H1 (cell line): ENCODE data around the gene AGT. TPM values are rescaled to one million over a fixed set of nuclear protein-coding genes. Genes with fewer than 3 reads are reported as not detected.

ENCODE experiments used
- CTCF ChIA-PET: fragments of 300-600 bp; sonication (Branson Sonifier 250); formaldehyde crosslinking; loops from one replicate; lab custom pipeline; 2021; ENCODE audit not compliant: partially characterized antibody; lab: Charles Lee
- POLR2A ChIA-PET: fragments of 300-600 bp; sonication (Branson Sonifier 250); formaldehyde crosslinking; loops from one replicate; lab custom pipeline; 2021; ENCODE audit warnings: inconsistent platforms; ENCODE audit not compliant: partially characterized antibody; lab: Charles Lee
- DNase-seq, 2 experiments: peaks; one replicate each; pipeline versions ENCODE4 v3.0.0 to v3.0.0-alpha.2; 2010 to 2022; ENCODE audit warnings: low spot score in 2 of 2, low read depth in 1 of 2, mixed read lengths in 1 of 2
- FAIRE-seq: peaks from 2 replicates; lab custom pipeline; 2011; peaks lifted over from hg19 to GRCh38; lab: Jason Lieb, UNC
- H2AFZ ChIP-seq: 2 replicates; pipeline ENCODE4 v1.8.1; 2012; ENCODE audit warnings: low read length, inconsistent platforms
- H2AK5ac ChIP-seq: 2 replicates; pipeline ENCODE4 v1.6.1; 2013; ENCODE audit warnings: low read depth, low read length
- H2BK120ac ChIP-seq: replicated peaks from 2 replicates; pipeline ENCODE3; 2013; ENCODE audit warnings: low read depth, low read length, inconsistent platforms
- H2BK12ac ChIP-seq: 2 replicates; pipeline ENCODE4 v1.6.1; 2013; ENCODE audit warnings: low read depth, low read length
- H2BK15ac ChIP-seq: 2 replicates; pipeline ENCODE4 v1.6.1; 2013; ENCODE audit warnings: low read length
- H2BK20ac ChIP-seq: 2 replicates; pipeline ENCODE4 v1.6.1; 2013; ENCODE audit warnings: low read length
- H2BK5ac ChIP-seq: 2 replicates; pipeline ENCODE4 v1.6.1; 2013; ENCODE audit warnings: low read depth, low read length
- H3K14ac ChIP-seq: 2 replicates; pipeline ENCODE4 v1.6.1; 2013; ENCODE audit warnings: inconsistent platforms; ENCODE audit not compliant: insufficient read length
- H3K18ac ChIP-seq: 2 replicates; pipeline ENCODE4 v1.6.1; 2013; ENCODE audit warnings: low read length; ENCODE audit errors: extremely low read depth
- H3K23ac ChIP-seq: 2 replicates; pipeline ENCODE4 v1.6.1; 2013; ENCODE audit warnings: inconsistent platforms; ENCODE audit not compliant: insufficient read length
- H3K23me2 ChIP-seq: 2 replicates; pipeline ENCODE4 v1.6.1; 2013; ENCODE audit warnings: low read depth, low read length
- H3K27ac ChIP-seq: 2 replicates; pipeline ENCODE4 v1.6.1; 2011; ENCODE audit warnings: low read depth, low read length, inconsistent platforms
- H3K27me3 ChIP-seq, 4 experiments: replicated peaks in 1 of 4; 1 replicate in 1 of 4; 2 replicates in 3 of 4; pipeline versions ENCODE4 v1.6.1 to v1.8.1; 2011 to 2013; ENCODE audit warnings: low read length in 3 of 4, mild to moderate bottlenecking in 3 of 4, inconsistent platforms in 2 of 4, mixed read lengths in 2 of 4, moderate library complexity in 1 of 4; ENCODE audit not compliant: control insufficient read depth in 3 of 4, insufficient read depth in 3 of 4; ENCODE audit errors: extremely low read depth in 1 of 4
- H3K36me3 ChIP-seq, 4 experiments: 2 replicates each; pipeline versions ENCODE4 v1.6.1 to v1.8.1; 2011 to 2013; ENCODE audit warnings: mild to moderate bottlenecking in 4 of 4, low read length in 3 of 4, moderate library complexity in 2 of 4, control low read depth in 1 of 4, inconsistent platforms in 1 of 4; ENCODE audit not compliant: insufficient read depth in 4 of 4, control insufficient read depth in 2 of 4
- H3K4ac ChIP-seq: replicated peaks from 2 replicates; pipeline ENCODE3; 2013; ENCODE audit warnings: low read length, low read depth, mixed read lengths, inconsistent platforms; ENCODE audit not compliant: insufficient read length
- H3K4me1 ChIP-seq, 4 experiments: replicated peaks in 1 of 4; 1 replicate in 1 of 4; 2 replicates in 3 of 4; pipeline versions ENCODE4 v1.6.1 to v1.8.1; 2011 to 2013; ENCODE audit warnings: low read length in 3 of 4, inconsistent platforms in 2 of 4, mixed read lengths in 1 of 4; ENCODE audit not compliant: insufficient read depth in 4 of 4, control insufficient read depth in 3 of 4
- H3K4me2 ChIP-seq, 2 experiments: 2 replicates each; pipeline versions ENCODE4 v1.6.1 to v1.8.1; 2011 to 2013; ENCODE audit warnings: low read depth in 2 of 2, low read length in 2 of 2, control low read depth in 1 of 2, inconsistent platforms in 1 of 2, mild to moderate bottlenecking in 1 of 2; ENCODE audit not compliant: insufficient read depth in 1 of 2
- H3K4me3 ChIP-seq, 4 experiments: fragments of 200-600, 300-600 bp in 1 of 4; sonication (generic), shearing (Covaris generic), sonication (Bioruptor Twin) in 1 of 4; 2 replicates each; pipeline versions ENCODE4 v1.5.1 to v1.8.1; 2011 to 2016; ENCODE audit warnings: low read length in 4 of 4, low read depth in 3 of 4, control low read depth in 2 of 4, inconsistent platforms in 2 of 4, mild to moderate bottlenecking in 2 of 4, mixed read lengths in 1 of 4, moderate library complexity in 1 of 4; ENCODE audit not compliant: insufficient read depth in 2 of 4; ENCODE audit errors: extremely low read depth in 1 of 4
- H3K56ac ChIP-seq: replicated peaks from 2 replicates; pipeline ENCODE3; 2013; ENCODE audit warnings: low read depth, mild to moderate bottlenecking, mixed read lengths, low read length, inconsistent platforms; ENCODE audit not compliant: insufficient read length
- H3K79me1 ChIP-seq: 2 replicates; pipeline ENCODE4 v1.6.1; 2013; ENCODE audit warnings: low read depth, low read length, control low read depth
- H3K79me2 ChIP-seq, 2 experiments: 2 replicates each; pipeline versions ENCODE4 v1.6.1 to v1.8.1; 2012 to 2013; ENCODE audit warnings: low read length in 2 of 2, mild to moderate bottlenecking in 2 of 2, inconsistent platforms in 1 of 2; ENCODE audit not compliant: insufficient read depth in 2 of 2, control insufficient read depth in 1 of 2
- H3K9ac ChIP-seq, 4 experiments: replicated peaks in 1 of 4; 1 replicate in 1 of 4; 2 replicates in 3 of 4; pipeline versions ENCODE4 v1.6.1 to v1.8.1; 2011 to 2013; ENCODE audit warnings: low read depth in 3 of 4, low read length in 3 of 4, control low read depth in 2 of 4, mild to moderate bottlenecking in 2 of 4, moderate library complexity in 2 of 4, inconsistent platforms in 1 of 4; ENCODE audit errors: extremely low read depth in 1 of 4
- H3K9me3 ChIP-seq, 2 experiments: 2 replicates each; pipeline versions ENCODE4 v1.6.1 to v1.8.1; 2012 to 2013; ENCODE audit warnings: mild to moderate bottlenecking in 2 of 2, moderate library complexity in 2 of 2, control low read depth in 1 of 2, inconsistent platforms in 1 of 2, low read depth in 1 of 2, low read length in 1 of 2, mixed read lengths in 1 of 2; ENCODE audit not compliant: insufficient read depth in 2 of 2
- H4K20me1 ChIP-seq, 2 experiments: replicated peaks in 1 of 2; 2 replicates each; pipeline versions ENCODE3 to v1.8.1; 2011 to 2013; ENCODE audit warnings: inconsistent platforms in 2 of 2, low read length in 2 of 2, mild to moderate bottlenecking in 1 of 2; ENCODE audit not compliant: insufficient read depth in 2 of 2, control insufficient read depth in 1 of 2
- H4K5ac ChIP-seq: 2 replicates; pipeline ENCODE4 v1.6.1; 2013; ENCODE audit warnings: low read length, low read depth, mixed read lengths, inconsistent platforms; ENCODE audit not compliant: insufficient read length
- H4K8ac ChIP-seq: 2 replicates; pipeline ENCODE4 v1.8.0; 2013; ENCODE audit warnings: mild to moderate bottlenecking, moderate library complexity, low read length, inconsistent platforms; ENCODE audit not compliant: insufficient read depth; ENCODE audit errors: extremely low read depth
- H4K91ac ChIP-seq: replicated peaks from 2 replicates; pipeline ENCODE3; 2013; ENCODE audit warnings: low read length, mixed read lengths, inconsistent platforms; ENCODE audit not compliant: insufficient read length
- BACH1 ChIP-seq: IDR thresholded peaks from 2 replicates; pipeline ENCODE4 v1.6.1; 2012; ENCODE audit warnings: low read length, improper control_type of control experiment
- POLR2AphosphoS5 ChIP-seq: IDR thresholded peaks from 2 replicates; pipeline ENCODE4 v1.6.1; 2011; ENCODE audit warnings: low read depth, low read length
- WGBS, 2 experiments: shearing (Covaris generic) in 1 of 2; methylation state at CpG; one replicate each; pipeline versions ENCODE4 v1.1.6 to v1.1.7; 2013 to 2015; ENCODE audit warnings: low lambda C conversion rate in 2 of 2, mixed read lengths in 2 of 2, inconsistent platforms in 1 of 2, low coverage in 1 of 2, missing lambda C conversion rate in 1 of 2; ENCODE audit not compliant: insufficient replicate concordance in 2 of 2, insufficient coverage in 1 of 2, insufficient read length in 1 of 2; ENCODE audit errors: extremely low coverage in 1 of 2, missing lambda C conversion rate in 1 of 2; 5-methylcytosine and 5-hydroxymethylcytosine counted together
- polyA plus RNA-seq, 7 experiments: library from polyadenylated mRNA; depleted of rRNA in 3 of 7; stranded (reverse) in 5 of 7; unstranded in 2 of 7; fragments of >200 nt in 5 of 7; fragments of 200-250 nt in 2 of 7; gene quantifications; 1 replicate in 5 of 7; 2 replicates in 1 of 7; 4 replicates in 1 of 7; pipeline versions ENCODE4 v1.2.1 to v1.2.3, GENCODE V29; 2011 to 2013; ENCODE audit warnings: missing spikeins in 2 of 7, mixed read lengths in 2 of 7
- total RNA-seq: library from RNA; stranded (reverse); fragmentation: NEBNext Ultra II Directional; extraction: Animal tissue kit (Norgen Biotek cat#: 25700); gene quantifications from 2 replicates; pipeline ENCODE4 v1.2.1, GENCODE V29; 2021

Gene AGT
- total and polyA plus RNA-seq, 2 of the 8 experiments (the other 6 are each of a cell fraction or from before 2014, with no cell fraction given), result 0.20 TPM; not detected in 1

- H2AK5ac ChIP-seq, result no peak overlapping the region
- H2BK5ac ChIP-seq, result no peak overlapping the region
- no peak overlapping the region for H3K23ac ChIP-seq
- no peaks in the 10 kb centered on the region; the same call in 1 of the 2 replicates for H3K79me1 ChIP-seq
- H3K9me3 ChIP-seq, result no peaks in the 10 kb centered on the region
- H3K36me3 ChIP-seq, result peaks cover 5 to 51% (median 38%) of the 10 kb centered on the region in 4 experiments; a peak in 7 of 8 replicates
- H2BK15ac ChIP-seq, result no peak overlapping the region
- no peaks in the 10 kb centered on the region for H3K23me2 ChIP-seq
- FAIRE-seq, result no peak
- no peak for DNase-seq
- H3K9ac ChIP-seq, result no peak overlapping the region
- 94% methylated on average over 2 of the region's 2 CpGs; no CpG with 5 or more reads in 1 of the 2 experiments for WGBS, 2 experiments
- no peak overlapping the region for H4K91ac ChIP-seq
- H3K27ac ChIP-seq, result no peak overlapping the region
- no peak overlapping the region for H3K4me3 ChIP-seq
- H2AFZ ChIP-seq, result no peak overlapping the region
- ChIA-PET CTCF (interaction anchor here (1.3 kb wide), 1 partner anchor 98 kb away, joined by 3 read pairs; no protein-coding TSS in a partner anchor), POLR2A (no interaction called here)
- no peak overlapping the region for H4K5ac ChIP-seq
- H3K56ac ChIP-seq, result no peak overlapping the region
- no peak overlapping the region for H2BK12ac ChIP-seq
- no peak overlapping the region for H3K18ac ChIP-seq
- H4K8ac ChIP-seq, result no peak overlapping the region
- H3K4ac ChIP-seq, result no peak overlapping the region
- no peak overlapping the region for H2BK120ac ChIP-seq
- H2BK20ac ChIP-seq, result no peak overlapping the region
- no peaks in the 10 kb centered on the region for H3K4me1 ChIP-seq
- no peaks in the 10 kb centered on the region for H3K79me2 ChIP-seq
- H3K14ac ChIP-seq, result no peak overlapping the region
- no peaks in the 10 kb centered on the region for H3K27me3 ChIP-seq
- no peak overlapping the region for H3K4me2 ChIP-seq
- no peaks in the 10 kb centered on the region for H4K20me1 ChIP-seq
- TF ChIP-seq POLR2AphosphoS5 (no peak), BACH1 (no peak)
Observed at GRCh38 chr1:230674581-230674980, 39.3 kb downstream of the AGT start.
